ENCODE results near the gene WAC.
A peak's percentile ranks its signal among the peaks of the same experiment; 100 is the strongest.
"Not testable (repeated sequence)": the region's sequence is repeated elsewhere in the genome, so short reads cannot be mapped to it uniquely, and the experiment has no call there.

Gene WAC

GRCh38 chr10:28571265-28571664 is 38.3 kb downstream of the WAC start:
- no peaks in the 10 kb centered on the region for H3K27me3 Mint-ChIP-seq
- no peak for ATAC-seq
- H3K27ac Mint-ChIP-seq, result no peak overlapping the region
- H3K4me1 Mint-ChIP-seq, result peaks cover 74% of the 10 kb centered on the region
- DNase-seq, result no peak
- H3K9me3 Mint-ChIP-seq, result no peaks in the 10 kb centered on the region
- H3K4me3 Mint-ChIP-seq, result no peak overlapping the region

- Mint-ChIP-seq H3K27ac (peak overlapping the region in 1 of 2 donors; percentile 12), H3K4me1 (peaks cover 65% of the 10 kb centered on the region)
- H3K9me3 Mint-ChIP-seq, DNase-seq, H3K4me3 Mint-ChIP-seq, H3K27me3 Mint-ChIP-seq, ATAC-seq: not testable (repeated sequence)
These were observed 41.3 kb downstream of the WAC start for GRCh38 chr10:28574214-28574613.

- H3K4me3 Mint-ChIP-seq, result no peak overlapping the region
- H3K27ac Mint-ChIP-seq, result no peak overlapping the region
- peaks cover 64% of the 10 kb centered on the region for H3K4me1 Mint-ChIP-seq
- H3K27me3 Mint-ChIP-seq, result no peaks in the 10 kb centered on the region
- no peak for ATAC-seq
- no peaks in the 10 kb centered on the region for H3K9me3 Mint-ChIP-seq
- no peak for DNase-seq
These were observed 42.9 kb downstream of the WAC start for GRCh38 chr10:28575852-28576251.

GRCh38 chr10:28577506-28577905 is 44.6 kb downstream of the WAC start:
- no peaks in the 10 kb centered on the region for H3K9me3 Mint-ChIP-seq
- DNase-seq (no peak), ATAC-seq (no peak)
- no peaks in the 10 kb centered on the region for H3K27me3 Mint-ChIP-seq
- no peak overlapping the region for H3K4me3 Mint-ChIP-seq
- H3K27ac Mint-ChIP-seq, result no peak overlapping the region
- H3K4me1 Mint-ChIP-seq, result peaks cover 67% of the 10 kb centered on the region

GRCh38 chr10:28578454-28578853 is 45.5 kb downstream of the WAC start:
- H3K27me3 Mint-ChIP-seq, result no peaks in the 10 kb centered on the region
- no peak overlapping the region for H3K4me3 Mint-ChIP-seq
- ATAC-seq (no peak), DNase-seq (no peak)
- no peaks in the 10 kb centered on the region for H3K9me3 Mint-ChIP-seq
- H3K27ac Mint-ChIP-seq, result no peak overlapping the region
- peaks cover 67% of the 10 kb centered on the region for H3K4me1 Mint-ChIP-seq

- Mint-ChIP-seq H3K27ac (no peak overlapping the region), H3K4me3 (no peak overlapping the region), H3K4me1 (peaks cover 57% of the 10 kb centered on the region), H3K9me3 (no peaks in the 10 kb centered on the region), H3K27me3 (no peaks in the 10 kb centered on the region)
- DNase-seq (no peak), ATAC-seq (no peak)
These were observed 47.9 kb downstream of the WAC start for GRCh38 chr10:28580825-28581224.

GRCh38 chr10:28581916-28582315 is 49.0 kb downstream of the WAC start:
- DNase-seq (no peak), ATAC-seq (no peak)
- Mint-ChIP-seq H3K27ac (no peak overlapping the region), H3K27me3 (no peaks in the 10 kb centered on the region), H3K4me3 (no peak overlapping the region), H3K9me3 (no peaks in the 10 kb centered on the region), H3K4me1 (peaks cover 59% of the 10 kb centered on the region)

- peaks cover 35% of the 10 kb centered on the region for H3K4me1 Mint-ChIP-seq
- no peak overlapping the region for H3K27ac Mint-ChIP-seq
- DNase-seq (no peak), ATAC-seq (no peak)
- no peaks in the 10 kb centered on the region for H3K27me3 Mint-ChIP-seq
- H3K9me3 Mint-ChIP-seq, result no peaks in the 10 kb centered on the region
- H3K4me3 Mint-ChIP-seq, result no peak overlapping the region
These were observed 52.2 kb downstream of the WAC start for GRCh38 chr10:28585076-28585475.

GRCh38 chr10:28586176-28586575 is 53.3 kb downstream of the WAC start:
- no peak overlapping the region for H3K27ac Mint-ChIP-seq
- no peak for ATAC-seq
- DNase-seq, result no peak
- H3K9me3 Mint-ChIP-seq, result no peaks in the 10 kb centered on the region
- peaks cover 30% of the 10 kb centered on the region for H3K4me1 Mint-ChIP-seq
- no peaks in the 10 kb centered on the region for H3K27me3 Mint-ChIP-seq
- no peak overlapping the region for H3K4me3 Mint-ChIP-seq

GRCh38 chr10:28587270-28587969 is 54.5 kb downstream of the WAC start:
- H3K9me3 Mint-ChIP-seq, result no peaks in the 10 kb centered on the region
- no peak overlapping the region for H3K4me3 Mint-ChIP-seq
- peaks cover 30% of the 10 kb centered on the region for H3K4me1 Mint-ChIP-seq
- ATAC-seq (no peak), DNase-seq (no peak)
- H3K27ac Mint-ChIP-seq, result no peak overlapping the region
- H3K27me3 Mint-ChIP-seq, result no peaks in the 10 kb centered on the region

- Mint-ChIP-seq H3K4me3 (no peak overlapping the region), H3K27ac (no peak overlapping the region), H3K9me3 (no peaks in the 10 kb centered on the region), H3K4me1 (peaks cover 34% of the 10 kb centered on the region), H3K27me3 (no peaks in the 10 kb centered on the region)
- ATAC-seq (no peak), DNase-seq (no peak)
These were observed 55.0 kb downstream of the WAC start for GRCh38 chr10:28587970-28588290.

GRCh38 chr10:28592953-28593352 is 60.0 kb downstream of the WAC start:
- Mint-ChIP-seq H3K4me3 (peak overlapping the region; percentile 14 to 16), H3K9me3 (no peaks in the 10 kb centered on the region), H3K4me1 (peaks cover 54% of the 10 kb centered on the region), H3K27me3 (no peaks in the 10 kb centered on the region), H3K27ac (peak overlapping the region in 1 of 2 donors; percentile 84)
- DNase-seq (no peak), ATAC-seq (peak; percentile 53)

GRCh38 chr10:28593811-28594210 is 60.9 kb downstream of the WAC start:
- Mint-ChIP-seq H3K9me3 (no peaks in the 10 kb centered on the region), H3K4me3 (peak overlapping the region; percentile 12 to 33), H3K27ac (peak overlapping the region in 1 of 2 donors; percentile 19), H3K27me3 (no peaks in the 10 kb centered on the region), H3K4me1 (peaks cover 61% of the 10 kb centered on the region)
- ATAC-seq (no peak), DNase-seq (no peak)

GRCh38 chr10:28594406-28594805 is 61.5 kb downstream of the WAC start:
- Mint-ChIP-seq H3K9me3 (no peaks in the 10 kb centered on the region), H3K4me1 (peaks cover 64% of the 10 kb centered on the region), H3K27ac (peak overlapping the region in 1 of 2 donors; percentile 46), H3K27me3 (no peaks in the 10 kb centered on the region), H3K4me3 (no peak overlapping the region)
- no peak for DNase-seq
- ATAC-seq, result peak; percentile 82

- Mint-ChIP-seq H3K9me3 (no peaks in the 10 kb centered on the region), H3K27ac (peak overlapping the region in 1 of 2 donors; percentile 19), H3K4me3 (no peak overlapping the region), H3K4me1 (peaks cover 71% of the 10 kb centered on the region), H3K27me3 (no peaks in the 10 kb centered on the region)
- DNase-seq (no peak), ATAC-seq (no peak)
These were observed 62.7 kb downstream of the WAC start for GRCh38 chr10:28595613-28596012.

- H3K27me3 Mint-ChIP-seq, result no peaks in the 10 kb centered on the region
- DNase-seq (no peak), ATAC-seq (no peak)
- H3K4me3 Mint-ChIP-seq, result no peak overlapping the region
- H3K9me3 Mint-ChIP-seq, result no peaks in the 10 kb centered on the region
- peaks cover 62% of the 10 kb centered on the region for H3K4me1 Mint-ChIP-seq
- no peak overlapping the region for H3K27ac Mint-ChIP-seq
These were observed 67.1 kb downstream of the WAC start for GRCh38 chr10:28600056-28600455.

- DNase-seq (no peak), ATAC-seq (no peak)
- Mint-ChIP-seq H3K4me3 (no peak overlapping the region), H3K4me1 (peaks cover 67% of the 10 kb centered on the region), H3K9me3 (no peaks in the 10 kb centered on the region), H3K27ac (no peak overlapping the region), H3K27me3 (no peaks in the 10 kb centered on the region)
These were observed 68.1 kb downstream of the WAC start for GRCh38 chr10:28601012-28601411.
